HFF-Myc (cell line): ENCODE data around the gene PCDH11Y.
"Not testable (repeated sequence)": the region's sequence is repeated elsewhere in the genome, so short reads cannot be mapped to it uniquely, and the experiment has no call there.

Experiments
- DNase-seq: peaks from one replicate; pipeline ENCODE4 v3.0.0-alpha.2; 2011; ENCODE audit warnings: low read depth; ENCODE audit errors: extremely low read depth
- H3K4me3 ChIP-seq: replicated peaks from 2 replicates; pipeline ENCODE4 v1.5.1; 2011; ENCODE audit warnings: low read depth, mild to moderate bottlenecking, control low read depth, low read length

Gene PCDH11Y

GRCh38 chrY:5000057-5000456 lies at the start of gene PCDH11Y:
PCDH11Y (plus strand) TSS chrY:5000296; CDS start chrY:5057100, 56,804 bp downstream.
- H3K4me3 ChIP-seq, DNase-seq: not testable (repeated sequence)

- not testable (repeated sequence) for H3K4me3 ChIP-seq, DNase-seq
Observed at GRCh38 chrY:4967894-4968293, 32.2 kb upstream of the PCDH11Y start.

GRCh38 chrY:4991743-4992400 lies 8.2 kb upstream of the PCDH11Y start:
- DNase-seq, H3K4me3 ChIP-seq: not testable (repeated sequence)

GRCh38 chrY:4994892-4995291 lies 5.2 kb upstream of the PCDH11Y start:
- not testable (repeated sequence) for DNase-seq

GRCh38 chrY:5002476-5003184 lies 2.5 kb downstream of the PCDH11Y start:
- H3K4me3 ChIP-seq: not testable (repeated sequence)

More at GRCh38 chrY:4994892-4995291, 5.2 kb upstream of the PCDH11Y start:
- H3K4me3 ChIP-seq: not testable (repeated sequence)

GRCh38 chrY:5038972-5039523 lies 39.0 kb downstream of the PCDH11Y start:
- DNase-seq, H3K4me3 ChIP-seq: not testable (repeated sequence)

More at GRCh38 chrY:5002476-5003184, 2.5 kb downstream of the PCDH11Y start:
- not testable (repeated sequence) for DNase-seq

- not testable (repeated sequence) for DNase-seq
Observed at GRCh38 chrY:5083017-5083416, 82.9 kb downstream of the PCDH11Y start.

GRCh38 chrY:5182998-5183397 lies 182.9 kb downstream of the PCDH11Y start:
- not testable (repeated sequence) for DNase-seq, H3K4me3 ChIP-seq

More at GRCh38 chrY:5083017-5083416, 82.9 kb downstream of the PCDH11Y start:
- not testable (repeated sequence) for H3K4me3 ChIP-seq

- DNase-seq, H3K4me3 ChIP-seq: not testable (repeated sequence)
Observed at GRCh38 chrY:5215116-5215515, 215.0 kb downstream of the PCDH11Y start.

- not testable (repeated sequence) for DNase-seq, H3K4me3 ChIP-seq
Observed at GRCh38 chrY:5324931-5325330, 324.8 kb downstream of the PCDH11Y start.

- not testable (repeated sequence) for H3K4me3 ChIP-seq, DNase-seq
Observed at GRCh38 chrY:5342220-5342619, 342.1 kb downstream of the PCDH11Y start.

- DNase-seq, H3K4me3 ChIP-seq: not testable (repeated sequence)
Observed at GRCh38 chrY:5543705-5544104, 543.6 kb downstream of the PCDH11Y start.

- not testable (repeated sequence) for DNase-seq, H3K4me3 ChIP-seq
Observed at GRCh38 chrY:5638589-5638988, 638.5 kb downstream of the PCDH11Y start.

- DNase-seq, H3K4me3 ChIP-seq: not testable (repeated sequence)
Observed at GRCh38 chrY:5679265-5679664, 679.2 kb downstream of the PCDH11Y start.

GRCh38 chrY:5708727-5709126 lies 708.6 kb downstream of the PCDH11Y start:
- not testable (repeated sequence) for H3K4me3 ChIP-seq, DNase-seq

GRCh38 chrY:5709788-5710381 lies 709.8 kb downstream of the PCDH11Y start:
- DNase-seq: not testable (repeated sequence)

GRCh38 chrY:5761403-5761802 lies 761.3 kb downstream of the PCDH11Y start:
- not testable (repeated sequence) for H3K4me3 ChIP-seq, DNase-seq

More at GRCh38 chrY:5709788-5710381, 709.8 kb downstream of the PCDH11Y start:
- H3K4me3 ChIP-seq: not testable (repeated sequence)

- DNase-seq, H3K4me3 ChIP-seq: not testable (repeated sequence)
Observed at GRCh38 chrY:5776485-5776884, 776.4 kb downstream of the PCDH11Y start.
